SU-DHL-6 (cell line): ENCODE measurements around the gene NDUFA5.

Experiments
- H2AFZ ChIP-seq: fragments of 200-600 bp; sonication (generic); 2 replicates; pipeline ENCODE4 v1.6.1; 2014; ENCODE audit warnings: low read depth, mild to moderate bottlenecking, moderate library complexity, mixed read lengths, antibody characterized with exemption, low read length; ENCODE audit not compliant: severe bottlenecking
- H3F3A ChIP-seq: fragments of 200-600 bp; shearing (Covaris generic); 2 replicates; pipeline ENCODE4 v1.6.0; 2016; ENCODE audit warnings: antibody characterized with exemption, mild to moderate bottlenecking; ENCODE audit not compliant: insufficient read depth
- H3K27ac ChIP-seq: fragments of 200-600 bp; sonication (generic); 2 replicates; pipeline ENCODE4 v1.5.1; 2016; ENCODE audit warnings: low read depth, mild to moderate bottlenecking, low read length, moderate library complexity, mixed read lengths
- H3K27me3 ChIP-seq: fragments of 200-600 bp; sonication (generic), shearing (Covaris generic); 2 replicates; pipeline ENCODE4 v1.6.0; 2014; ENCODE audit warnings: mild to moderate bottlenecking, low read length
- H3K36me3 ChIP-seq: fragments of 200-600 bp; sonication (generic); 2 replicates; pipeline ENCODE4 v1.6.1; 2014; ENCODE audit warnings: mild to moderate bottlenecking, low read length, mixed read lengths
- H3K4me2 ChIP-seq: fragments of 300-600, 200-600 bp; shearing (Covaris generic), sonication (generic); 2 replicates; pipeline ENCODE4 v1.6.0; 2014; ENCODE audit warnings: low read length, low read depth, mild to moderate bottlenecking; ENCODE audit not compliant: poor library complexity, severe bottlenecking
- H3K4me3 ChIP-seq: fragments of 200-600 bp; sonication (generic); 2 replicates; pipeline ENCODE4 v1.5.1; 2014; ENCODE audit warnings: antibody characterized with exemption, low read length, mild to moderate bottlenecking, mixed read lengths; ENCODE audit not compliant: insufficient read depth, poor library complexity, severe bottlenecking
- H3K79me2 ChIP-seq: fragments of 200-600 bp; sonication (generic); 2 replicates; pipeline ENCODE4 v1.6.1; 2014; ENCODE audit warnings: mild to moderate bottlenecking, low read length, moderate library complexity; ENCODE audit not compliant: insufficient read depth
- H3K9ac ChIP-seq: fragments of 200-600 bp; sonication (generic); 2 replicates; pipeline ENCODE4 v1.7.0; 2014; ENCODE audit warnings: mild to moderate bottlenecking, low read length
- H3K9me2 ChIP-seq: fragments of 200-600 bp; sonication (generic); replicated peaks from 2 replicates; pipeline ENCODE4 v1.6.1; 2014; ENCODE audit warnings: low read length; ENCODE audit not compliant: insufficient read depth
- H3K9me3 ChIP-seq: fragments of 200-600 bp; sonication (generic); 2 replicates; pipeline ENCODE4 v1.6.1; 2014; ENCODE audit warnings: low read length, mixed read lengths; ENCODE audit not compliant: insufficient read depth
- H4K20me1 ChIP-seq: fragments of 200-600 bp; sonication (generic); 2 replicates; pipeline ENCODE4 v1.6.1; 2014; ENCODE audit warnings: low read depth, mild to moderate bottlenecking, antibody characterized with exemption, low read length, moderate library complexity, mixed read lengths
- EZH2phosphoT487 ChIP-seq: fragments of 200-600 bp; sonication (generic), shearing (Covaris generic); conservative IDR thresholded peaks from 2 replicates; pipeline ENCODE4 v1.6.1; 2018; ENCODE audit warnings: mild to moderate bottlenecking, antibody characterized with exemption, low read length, moderate library complexity, mixed read lengths
- TF ChIP-seq, protein P1 (sequence below): fragments of 200-600 bp; sonication (generic); IDR thresholded peaks from one replicate; pipeline ENCODE4 v1.5.1; 2017; ENCODE audit warnings: antibody characterized with exemption, mild to moderate bottlenecking, low read length, moderate library complexity; ENCODE audit not compliant: insufficient read depth, poor library complexity, severe bottlenecking

NDUFA5 gene

DNA sequence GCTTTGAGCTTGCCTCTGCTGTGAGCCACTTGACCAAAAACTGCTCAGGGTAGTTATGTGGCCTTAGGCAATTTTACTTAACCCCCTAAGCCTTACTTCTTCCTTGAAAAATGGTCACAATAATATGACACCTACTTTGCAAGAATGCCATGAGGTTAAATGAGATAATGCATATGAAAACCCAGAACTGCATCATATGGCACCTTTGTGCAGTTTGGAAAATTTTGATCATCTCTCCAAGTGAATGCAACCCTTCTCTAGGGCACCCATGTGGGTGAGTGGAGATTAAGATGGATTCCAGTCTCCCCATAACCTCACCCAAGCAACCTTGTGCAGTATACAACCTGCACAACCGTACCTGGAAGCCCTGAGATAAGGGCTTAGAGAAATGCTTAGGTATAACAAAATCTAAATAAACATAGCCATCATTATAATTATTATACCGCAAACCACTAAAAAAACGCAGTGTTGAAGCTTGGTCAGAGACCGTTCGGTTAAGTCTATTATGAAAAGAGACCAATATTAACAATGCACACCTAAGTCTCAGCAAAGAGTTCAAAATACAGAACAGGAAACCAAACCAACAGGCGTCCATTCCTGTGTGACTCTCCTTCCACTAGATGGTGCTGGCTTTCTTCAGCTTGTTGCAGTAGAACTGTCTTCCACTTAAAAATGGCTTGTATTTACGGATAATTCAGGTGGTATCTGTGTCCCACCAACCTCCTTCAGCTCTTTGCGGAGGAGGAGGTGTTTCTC lies 23.0 kb upstream of the NDUFA5 start:
- Histone ChIP-seq H3K36me3 (no peaks in the 10 kb centered on the region), H3K27ac (no peak overlapping the region), H3K9ac (no peak overlapping the region), H3K9me2 (no peaks in the 10 kb centered on the region), H3K4me3 (no peak overlapping the region), H3K9me3 (no peaks in the 10 kb centered on the region), H3F3A (no peaks in the 10 kb centered on the region), H4K20me1 (no peaks in the 10 kb centered on the region; the same call in 1 of the 2 replicates), H3K79me2 (no peaks in the 10 kb centered on the region), H3K27me3 (no peaks in the 10 kb centered on the region), H2AFZ (no peak overlapping the region), H3K4me2 (no peak overlapping the region)
- no peak for TF ChIP-seq EZH2phosphoT487
- TF ChIP-seq, protein P1, sequence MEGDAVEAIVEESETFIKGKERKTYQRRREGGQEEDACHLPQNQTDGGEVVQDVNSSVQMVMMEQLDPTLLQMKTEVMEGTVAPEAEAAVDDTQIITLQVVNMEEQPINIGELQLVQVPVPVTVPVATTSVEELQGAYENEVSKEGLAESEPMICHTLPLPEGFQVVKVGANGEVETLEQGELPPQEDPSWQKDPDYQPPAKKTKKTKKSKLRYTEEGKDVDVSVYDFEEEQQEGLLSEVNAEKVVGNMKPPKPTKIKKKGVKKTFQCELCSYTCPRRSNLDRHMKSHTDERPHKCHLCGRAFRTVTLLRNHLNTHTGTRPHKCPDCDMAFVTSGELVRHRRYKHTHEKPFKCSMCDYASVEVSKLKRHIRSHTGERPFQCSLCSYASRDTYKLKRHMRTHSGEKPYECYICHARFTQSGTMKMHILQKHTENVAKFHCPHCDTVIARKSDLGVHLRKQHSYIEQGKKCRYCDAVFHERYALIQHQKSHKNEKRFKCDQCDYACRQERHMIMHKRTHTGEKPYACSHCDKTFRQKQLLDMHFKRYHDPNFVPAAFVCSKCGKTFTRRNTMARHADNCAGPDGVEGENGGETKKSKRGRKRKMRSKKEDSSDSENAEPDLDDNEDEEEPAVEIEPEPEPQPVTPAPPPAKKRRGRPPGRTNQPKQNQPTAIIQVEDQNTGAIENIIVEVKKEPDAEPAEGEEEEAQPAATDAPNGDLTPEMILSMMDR, result peak; percentile 44

DNA sequence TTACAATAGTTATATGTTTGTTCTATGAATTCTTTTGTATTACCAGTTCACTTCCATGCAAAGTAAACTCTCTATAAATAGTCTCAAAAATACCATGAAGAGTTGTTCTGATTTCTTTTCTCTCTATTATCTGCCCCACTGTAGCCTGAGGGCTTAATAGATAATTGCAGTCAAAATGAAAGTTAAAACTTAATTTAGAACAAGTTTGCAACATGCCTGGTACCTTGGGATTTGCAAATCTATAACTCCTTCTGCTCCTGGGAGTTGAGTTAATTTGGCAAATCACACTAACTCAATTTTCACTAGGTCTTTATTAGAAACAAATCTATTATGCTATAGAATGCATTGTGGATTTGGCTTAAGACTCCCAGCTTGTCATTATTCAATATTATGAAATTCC lies 21.8 kb upstream of the NDUFA5 start:
- no peak for TF ChIP-seq EZH2phosphoT487
- TF ChIP-seq, protein P1, result no peak
- H3F3A ChIP-seq, result no peaks in the 10 kb centered on the region
- H3K79me2 ChIP-seq, result no peaks in the 10 kb centered on the region
- H3K4me3 ChIP-seq, result no peak overlapping the region
- H3K9me2 ChIP-seq, result no peaks in the 10 kb centered on the region
- no peak overlapping the region for H3K27ac ChIP-seq
- no peak overlapping the region for H3K4me2 ChIP-seq
- no peaks in the 10 kb centered on the region for H3K27me3 ChIP-seq
- H3K9ac ChIP-seq, result no peak overlapping the region
- no peaks in the 10 kb centered on the region for H3K36me3 ChIP-seq
- H4K20me1 ChIP-seq, result no peaks in the 10 kb centered on the region; the same call in 1 of the 2 replicates
- no peak overlapping the region for H2AFZ ChIP-seq
- no peaks in the 10 kb centered on the region for H3K9me3 ChIP-seq

DNA sequence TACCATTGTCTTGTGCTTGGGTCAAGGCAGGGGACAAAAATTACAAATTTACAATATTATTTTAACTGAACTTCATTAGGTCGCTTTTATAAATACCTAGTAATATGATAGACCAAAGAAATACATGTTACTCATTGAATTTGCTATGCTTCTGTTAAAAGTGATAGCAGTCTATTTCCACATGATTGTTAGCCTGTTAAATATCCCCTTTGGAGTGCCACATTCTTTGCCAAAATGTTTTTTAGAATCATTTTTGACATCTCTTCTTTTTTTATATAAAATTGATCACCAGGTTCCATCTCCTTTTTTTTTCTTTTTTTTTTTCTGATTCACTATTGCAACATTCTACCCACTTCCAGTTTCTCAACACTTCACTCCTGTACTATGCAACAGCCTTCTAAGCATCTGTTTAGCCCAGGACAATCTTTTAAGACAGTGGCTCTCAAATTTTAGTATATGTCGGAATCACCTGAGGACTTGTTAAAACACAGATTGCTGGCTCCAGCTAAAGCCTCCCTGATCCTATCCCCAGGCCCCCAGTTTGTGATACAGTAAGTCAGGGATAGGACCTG lies 16.4 kb upstream of the NDUFA5 start:
- H3K27ac ChIP-seq, result no peak overlapping the region
- H3K27me3 ChIP-seq, result no peaks in the 10 kb centered on the region
- H3K4me3 ChIP-seq, result no peak overlapping the region
- H3K9me3 ChIP-seq, result no peaks in the 10 kb centered on the region
- no peaks in the 10 kb centered on the region for H3F3A ChIP-seq
- H3K9me2 ChIP-seq, result no peaks in the 10 kb centered on the region
- H3K79me2 ChIP-seq, result no peaks in the 10 kb centered on the region
- H2AFZ ChIP-seq, result no peak overlapping the region
- no peak overlapping the region for H3K9ac ChIP-seq
- H3K36me3 ChIP-seq, result no peaks in the 10 kb centered on the region
- TF ChIP-seq EZH2phosphoT487, result no peak
- TF ChIP-seq, protein P1, result no peak
- no peak overlapping the region for H3K4me2 ChIP-seq
- no peaks in the 10 kb centered on the region for H4K20me1 ChIP-seq
